Fibroblast of lung (primary cell): Measurements from ENCODE around the gene GPRC6A.
"Not testable (repeated sequence)": the region's sequence is repeated elsewhere in the genome, so short reads cannot be mapped to it uniquely, and the experiment has no call there.

Experiments used
- EZH2 ChIP-seq: IDR thresholded peaks from 2 replicates; pipeline ENCODE4 v1.5.1; 2012; ENCODE audit warnings: low read length, control low read depth, mild to moderate bottlenecking; ENCODE audit errors: missing control alignments
- TF ChIP-seq, protein P1 (sequence below), 2 donors: IDR thresholded peaks in 1 of 2; conservative IDR thresholded peaks in 1 of 2; 1 replicate in 1 of 2; 2 replicates in 1 of 2; pipeline ENCODE4 v1.5.1; 2011 to 2012; ENCODE audit warnings: low read length in 2 of 2, control low read depth in 1 of 2, inconsistent platforms in 1 of 2, low read depth in 1 of 2, mild to moderate bottlenecking in 1 of 2

DNA sequence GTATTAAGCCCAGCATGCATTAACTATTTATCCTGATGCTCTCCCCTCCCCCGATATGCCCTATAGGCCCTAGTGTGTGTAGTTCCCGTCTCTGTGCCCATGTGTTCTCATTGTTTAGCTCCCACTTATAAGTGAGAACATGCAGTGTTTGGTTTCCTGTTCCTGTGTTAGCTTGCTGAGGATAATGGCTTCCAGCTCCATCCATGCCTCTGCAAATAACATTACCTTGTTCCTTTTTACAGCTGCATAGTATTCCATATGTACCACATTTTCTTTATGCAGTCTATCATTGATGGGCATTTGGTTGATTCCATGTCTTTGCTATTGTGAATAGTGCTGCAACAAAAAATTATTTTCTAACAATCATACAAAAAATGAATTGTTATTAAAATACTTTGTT is 5.6 kb upstream of the GPRC6A start:
- TF ChIP-seq, protein P1, sequence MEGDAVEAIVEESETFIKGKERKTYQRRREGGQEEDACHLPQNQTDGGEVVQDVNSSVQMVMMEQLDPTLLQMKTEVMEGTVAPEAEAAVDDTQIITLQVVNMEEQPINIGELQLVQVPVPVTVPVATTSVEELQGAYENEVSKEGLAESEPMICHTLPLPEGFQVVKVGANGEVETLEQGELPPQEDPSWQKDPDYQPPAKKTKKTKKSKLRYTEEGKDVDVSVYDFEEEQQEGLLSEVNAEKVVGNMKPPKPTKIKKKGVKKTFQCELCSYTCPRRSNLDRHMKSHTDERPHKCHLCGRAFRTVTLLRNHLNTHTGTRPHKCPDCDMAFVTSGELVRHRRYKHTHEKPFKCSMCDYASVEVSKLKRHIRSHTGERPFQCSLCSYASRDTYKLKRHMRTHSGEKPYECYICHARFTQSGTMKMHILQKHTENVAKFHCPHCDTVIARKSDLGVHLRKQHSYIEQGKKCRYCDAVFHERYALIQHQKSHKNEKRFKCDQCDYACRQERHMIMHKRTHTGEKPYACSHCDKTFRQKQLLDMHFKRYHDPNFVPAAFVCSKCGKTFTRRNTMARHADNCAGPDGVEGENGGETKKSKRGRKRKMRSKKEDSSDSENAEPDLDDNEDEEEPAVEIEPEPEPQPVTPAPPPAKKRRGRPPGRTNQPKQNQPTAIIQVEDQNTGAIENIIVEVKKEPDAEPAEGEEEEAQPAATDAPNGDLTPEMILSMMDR (conservative IDR thresholded peaks at IDR 0.05 in 1 of 2, IDR thresholded peaks at IDR 0.05 in 1 of 2; ENCODE audit: low read depth in 1 of 2, low read length in 2 of 2) = not testable (repeated sequence)
- TF ChIP-seq EZH2 = not testable (repeated sequence)
